Myometrial cell (primary cell): ENCODE results near the gene GGCT. TPM values are rescaled to one million over a fixed set of nuclear protein-coding genes. Genes with fewer than 3 reads are reported as not detected.

Experiments used
- total RNA-seq: library from RNA; depleted of rRNA; stranded (reverse); fragments of >200 nt; gene quantifications from 2 replicates; pipeline ENCODE4 v1.2.3, GENCODE V29; 2015

Gene GGCT
- 42.5 and 45.8 TPM in 2 replicates for total RNA-seq

GRCh38 chr7:30504301-30505173, at the start of gene GGCT:
Gene GGCT (minus strand): TSS chr7:30504829. CDS start chr7:30504709, 120 bp downstream.

GRCh38 chr7:30478349-30479201, 26.1 kb downstream of the GGCT start, which contains the start of gene NOD1:
Gene NOD1 (minus strand): TSS chr7:30478784. CDS start chr7:30456921, 21,863 bp downstream.

Other genes with a start within 250 kb of the GGCT start
- 3.2 and 5.5 TPM in 2 replicates for gene ZNRF2, start 220.2 kb downstream of the GGCT start, total RNA-seq
- gene NOD1, start 26.0 kb downstream of the GGCT start, total RNA-seq, result 4.3 and 5.5 TPM in 2 replicates
- 416 and 485 TPM in 2 replicates for gene GARS1, start 90.0 kb upstream of the GGCT start, total RNA-seq
- gene CRHR2, start 177.6 kb upstream of the GGCT start, total RNA-seq, result not detected in 2 replicates
- 4.9 and 6.6 TPM in 2 replicates for gene INMT, start 247.3 kb upstream of the GGCT start, total RNA-seq